GM19035 (cell line): ENCODE results near the gene CHD2.
"Not testable (repeated sequence)": the region's sequence is repeated elsewhere in the genome, so short reads cannot be mapped to it uniquely, and the experiment has no call there.

Source experiments
- ATAC-seq: cut with Tn5 transposase; IDR thresholded peaks from one replicate; pipeline ENCODE4 v1.9.1; 2021; ENCODE audit not compliant: unreplicated experiment

CHD2 gene

GRCh38 chr15:93060336-93061248 is 160.5 kb downstream of the CHD2 start:
- no peak for ATAC-seq

- ATAC-seq = not testable (repeated sequence)
These were observed 162.6 kb downstream of the CHD2 start for GRCh38 chr15:93062628-93063261.

- no peak for ATAC-seq
These were observed 163.1 kb downstream of the CHD2 start for GRCh38 chr15:93063262-93063671.

GRCh38 chr15:93063796-93064690 is 163.9 kb downstream of the CHD2 start:
- no peak for ATAC-seq

- ATAC-seq = no peak
These were observed 165.5 kb downstream of the CHD2 start for GRCh38 chr15:93065641-93066045.

- no peak for ATAC-seq
These were observed 166.1 kb downstream of the CHD2 start for GRCh38 chr15:93066224-93066681.

GRCh38 chr15:93066834-93067648 is 166.9 kb downstream of the CHD2 start:
- ATAC-seq = no peak

- ATAC-seq = no peak
These were observed 167.5 kb downstream of the CHD2 start for GRCh38 chr15:93067649-93068085.

GRCh38 chr15:93068581-93069199 is 168.6 kb downstream of the CHD2 start:
- no peak for ATAC-seq

- no peak for ATAC-seq
These were observed 170.0 kb downstream of the CHD2 start for GRCh38 chr15:93070132-93070531.

- ATAC-seq = no peak
These were observed 170.6 kb downstream of the CHD2 start for GRCh38 chr15:93070551-93071296.

- ATAC-seq = no peak
These were observed 171.4 kb downstream of the CHD2 start for GRCh38 chr15:93071469-93071936.

- no peak for ATAC-seq
These were observed 171.9 kb downstream of the CHD2 start for GRCh38 chr15:93072011-93072410.

- no peak for ATAC-seq
These were observed 172.6 kb downstream of the CHD2 start for GRCh38 chr15:93072411-93073394.

GRCh38 chr15:93073465-93073952 is 173.4 kb downstream of the CHD2 start:
- ATAC-seq = no peak

GRCh38 chr15:93074599-93074998 is 174.5 kb downstream of the CHD2 start:
- no peak for ATAC-seq

- no peak for ATAC-seq
These were observed 176.1 kb downstream of the CHD2 start for GRCh38 chr15:93076217-93076616.

- ATAC-seq = no peak
These were observed 176.8 kb downstream of the CHD2 start for GRCh38 chr15:93076875-93077274.
